PC-9 (cell line): ENCODE measurements around the gene ABAT. TPM values are rescaled to one million over a fixed set of nuclear protein-coding genes. Genes with fewer than 3 reads are reported as not detected.

ENCODE experiments used
- BruUV-seq: library from RNA; stranded (reverse); fragments of 400-500 nt; replicated peaks from 2 replicates; lab custom pipeline; 2021; lab: Mats Ljungman, UMichigan
- CTCF ChIA-PET: fragments of 300-600 bp; sonication (Branson Sonifier 250); formaldehyde crosslinking; loops from one replicate; lab custom pipeline; 2022; ENCODE audit warnings: antibody characterized with exemption; lab: Charles Lee
- POLR2A ChIA-PET: fragments of 300-600 bp; sonication (Branson Sonifier 250); formaldehyde crosslinking; loops from one replicate; lab custom pipeline; 2022; ENCODE audit warnings: antibody characterized with exemption; ENCODE audit not compliant: unreplicated experiment; lab: Charles Lee
- DNase-seq, 2 experiments: peaks; one replicate each; pipeline versions ENCODE4 v3.0.0 to v3.0.0-alpha.2; 2015 to 2022; ENCODE audit warnings: mixed read lengths in 1 of 2
- H2AFZ ChIP-seq: fragments of 200-600 bp; sonication (generic); 2 replicates; pipeline ENCODE4 v1.8.1; 2017; ENCODE audit warnings: antibody characterized with exemption
- H3F3A ChIP-seq: fragments of 200-600 bp; sonication (generic); 2 replicates; pipeline ENCODE4 v1.8.1; 2017; ENCODE audit warnings: antibody characterized with exemption, mild to moderate bottlenecking, low read depth; ENCODE audit not compliant: insufficient read depth
- H3K27ac ChIP-seq: fragments of 200-600 bp; sonication (generic); 2 replicates; pipeline ENCODE4 v1.6.1; 2016; ENCODE audit warnings: mixed run types
- H3K27me3 ChIP-seq: fragments of 200-600 bp; sonication (generic); 2 replicates; pipeline ENCODE4 v1.6.1; 2016; ENCODE audit warnings: low read depth, mixed run types; ENCODE audit not compliant: insufficient read depth
- H3K36me3 ChIP-seq: fragments of 200-600 bp; sonication (generic); 2 replicates; pipeline ENCODE4 v1.6.1; 2016; ENCODE audit warnings: low read depth, mixed run types
- H3K4me1 ChIP-seq: fragments of 200-600 bp; sonication (generic); replicated peaks from 2 replicates; pipeline ENCODE4 v1.6.1; 2016; ENCODE audit warnings: mixed run types; ENCODE audit not compliant: insufficient read depth
- H3K4me2 ChIP-seq: fragments of 200-600 bp; sonication (generic); 2 replicates; pipeline ENCODE4 v1.6.1; 2017; ENCODE audit warnings: mixed run types
- H3K4me3 ChIP-seq: fragments of 200-600 bp; sonication (generic); 2 replicates; pipeline ENCODE4 v1.6.1; 2016; ENCODE audit warnings: mixed run types
- H3K79me2 ChIP-seq: fragments of 200-600 bp; sonication (generic); 2 replicates; pipeline ENCODE4 v1.6.1; 2017; ENCODE audit warnings: low read depth, mixed run types
- H3K9me2 ChIP-seq: fragments of 200-600 bp; sonication (generic); 2 replicates; pipeline ENCODE4 v1.8.1; 2017; ENCODE audit warnings: mild to moderate bottlenecking; ENCODE audit not compliant: insufficient read depth
- H3K9me3 ChIP-seq: fragments of 200-600 bp; sonication (generic); 2 replicates; pipeline ENCODE4 v1.8.1; 2016; ENCODE audit warnings: low read depth; ENCODE audit not compliant: insufficient read depth
- H4K20me1 ChIP-seq: fragments of 200-600 bp; sonication (generic); 2 replicates; pipeline ENCODE4 v1.8.1; 2017; ENCODE audit not compliant: insufficient read depth
- EZH2 ChIP-seq: fragments of 200-600 bp; sonication (generic); IDR thresholded peaks from 2 replicates; pipeline ENCODE4 v1.8.0; 2017; ENCODE audit warnings: antibody characterized with exemption, low read depth
- intact Hi-C: fragments of 100-400 bp; cut with micrococcal nuclease; formaldehyde crosslinking; loops from one replicate; pipeline ENCODE4 v1.10.0; 2022; ENCODE audit not compliant: unreplicated experiment
- total RNA-seq: library from RNA; stranded (reverse); gene quantifications from 2 replicates; pipeline ENCODE4 v1.2.3, GENCODE V29; 2021
- TF ChIP-seq, protein P1 (sequence below): fragments of 200-600 bp; sonication (generic); conservative IDR thresholded peaks from 2 replicates; pipeline ENCODE4 v1.6.1; 2017; ENCODE audit warnings: mixed run types, antibody characterized with exemption, mild to moderate bottlenecking, moderate library complexity

The ABAT gene
- total RNA-seq, 1 experiment from 2014 or later = 12.9 TPM

DNA sequence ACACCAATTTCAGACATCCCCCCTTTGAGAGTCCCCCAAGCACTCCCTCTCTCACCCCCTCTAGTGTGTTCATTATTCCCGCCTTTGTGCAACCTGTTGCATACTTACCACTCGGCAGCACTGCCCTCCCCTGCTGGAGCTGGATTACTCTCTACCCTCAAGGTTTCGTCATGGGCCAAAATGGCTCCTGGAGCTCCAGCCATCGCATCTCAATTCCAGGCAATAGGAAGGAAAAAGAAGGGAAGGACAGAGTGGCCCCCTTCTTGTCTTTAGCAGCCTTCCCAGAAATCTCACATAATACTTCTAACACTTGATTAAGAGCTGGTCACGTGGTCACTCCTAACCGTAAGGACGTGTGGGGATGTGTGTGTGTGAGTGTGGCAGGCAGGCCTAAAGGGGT, 102.8 kb downstream of the ABAT start:
- ChIA-PET POLR2A (interaction anchor here (0.6 kb wide), 1 partner anchor 232 kb away, joined by 6 read pairs; no protein-coding TSS in a partner anchor), CTCF (no interaction called here)
- DNase-seq = no peak
- no peaks in the 10 kb centered on the region for H3K27me3 ChIP-seq
- peaks cover 9% of the 10 kb centered on the region for H3F3A ChIP-seq
- no peak overlapping the region for H3K4me3 ChIP-seq
- H4K20me1 ChIP-seq = no peaks in the 10 kb centered on the region
- H3K9me2 ChIP-seq = no peaks in the 10 kb centered on the region
- BruUV-seq = no TSS peak
- no peak overlapping the region for H2AFZ ChIP-seq
- H3K36me3 ChIP-seq = no peaks in the 10 kb centered on the region
- peaks cover 9% of the 10 kb centered on the region for H3K4me1 ChIP-seq
- no peak for TF ChIP-seq EZH2
- TF ChIP-seq, protein P1, sequence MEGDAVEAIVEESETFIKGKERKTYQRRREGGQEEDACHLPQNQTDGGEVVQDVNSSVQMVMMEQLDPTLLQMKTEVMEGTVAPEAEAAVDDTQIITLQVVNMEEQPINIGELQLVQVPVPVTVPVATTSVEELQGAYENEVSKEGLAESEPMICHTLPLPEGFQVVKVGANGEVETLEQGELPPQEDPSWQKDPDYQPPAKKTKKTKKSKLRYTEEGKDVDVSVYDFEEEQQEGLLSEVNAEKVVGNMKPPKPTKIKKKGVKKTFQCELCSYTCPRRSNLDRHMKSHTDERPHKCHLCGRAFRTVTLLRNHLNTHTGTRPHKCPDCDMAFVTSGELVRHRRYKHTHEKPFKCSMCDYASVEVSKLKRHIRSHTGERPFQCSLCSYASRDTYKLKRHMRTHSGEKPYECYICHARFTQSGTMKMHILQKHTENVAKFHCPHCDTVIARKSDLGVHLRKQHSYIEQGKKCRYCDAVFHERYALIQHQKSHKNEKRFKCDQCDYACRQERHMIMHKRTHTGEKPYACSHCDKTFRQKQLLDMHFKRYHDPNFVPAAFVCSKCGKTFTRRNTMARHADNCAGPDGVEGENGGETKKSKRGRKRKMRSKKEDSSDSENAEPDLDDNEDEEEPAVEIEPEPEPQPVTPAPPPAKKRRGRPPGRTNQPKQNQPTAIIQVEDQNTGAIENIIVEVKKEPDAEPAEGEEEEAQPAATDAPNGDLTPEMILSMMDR = no peak
- no peak overlapping the region for H3K4me2 ChIP-seq
- H3K27ac ChIP-seq = no peak overlapping the region
- H3K9me3 ChIP-seq = no peaks in the 10 kb centered on the region
- intact Hi-C loops = no loop called here
- H3K79me2 ChIP-seq = no peaks in the 10 kb centered on the region

DNA sequence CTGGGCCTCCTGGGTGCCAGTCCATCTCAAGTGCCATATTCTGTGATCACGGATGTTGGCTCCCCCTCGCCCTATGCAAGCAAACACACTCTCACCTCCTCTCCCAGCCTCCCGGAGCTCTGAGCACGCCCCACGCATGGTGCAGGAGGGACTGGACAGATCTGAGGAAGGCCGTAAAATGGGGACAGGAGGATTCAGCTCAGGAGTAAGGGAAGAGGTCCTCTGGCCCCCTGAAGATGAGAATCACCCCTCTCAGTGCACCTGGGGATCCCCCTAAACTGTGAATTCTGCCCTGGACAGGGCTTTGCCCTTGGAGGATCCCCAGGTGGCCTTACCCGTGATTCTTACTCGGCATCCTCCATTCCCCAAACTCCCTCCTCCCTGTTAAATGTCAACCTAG, 107.4 kb downstream of the ABAT start:
- Histone ChIP-seq H4K20me1 (no peaks in the 10 kb centered on the region), H3K4me2 (no peak overlapping the region), H3K27ac (no peak overlapping the region), H2AFZ (no peak overlapping the region), H3K4me1 (no peaks in the 10 kb centered on the region), H3K27me3 (no peaks in the 10 kb centered on the region), H3K79me2 (no peaks in the 10 kb centered on the region), H3K4me3 (no peak overlapping the region), H3K36me3 (no peaks in the 10 kb centered on the region), H3K9me3 (no peaks in the 10 kb centered on the region), H3K9me2 (no peaks in the 10 kb centered on the region), H3F3A (no peaks in the 10 kb centered on the region)
- BruUV-seq = no TSS peak
- CTCF ChIA-PET = no interaction called here
- POLR2A ChIA-PET = no interaction called here
- intact Hi-C loops = no loop called here
- TF ChIP-seq EZH2 = no peak
- TF ChIP-seq, protein P1 = no peak
- DNase-seq = no peak

DNA sequence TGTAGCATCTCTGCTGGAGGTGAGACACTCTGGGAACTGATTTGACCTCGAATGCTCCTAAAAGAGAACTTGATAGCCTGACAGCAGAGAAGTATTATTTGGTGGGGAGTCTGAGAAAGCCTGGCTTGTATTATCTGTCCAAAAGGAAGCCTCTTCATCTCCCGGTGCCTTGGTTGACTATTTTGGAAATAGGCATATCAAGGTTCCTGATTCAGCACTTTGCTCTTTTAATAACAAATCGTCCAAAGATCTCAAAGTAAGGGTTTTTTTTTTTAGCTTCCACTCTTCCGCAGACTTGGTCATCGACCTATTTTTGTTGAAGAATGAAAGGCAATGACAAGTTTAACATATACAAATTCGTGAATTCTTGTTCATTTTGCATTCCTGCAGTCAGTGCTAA, 108.3 kb downstream of the ABAT start:
- H3K27me3 ChIP-seq = no peaks in the 10 kb centered on the region
- no peak overlapping the region for H2AFZ ChIP-seq
- ChIA-PET CTCF (interaction anchor here (0.6 kb wide), 1 partner anchor 119 kb away, joined by 3 read pairs; no protein-coding TSS in a partner anchor), POLR2A (no interaction called here)
- H3K36me3 ChIP-seq = no peaks in the 10 kb centered on the region
- H3K27ac ChIP-seq = no peak overlapping the region
- no TSS peak for BruUV-seq
- H3F3A ChIP-seq = no peaks in the 10 kb centered on the region
- no peaks in the 10 kb centered on the region for H3K4me1 ChIP-seq
- no peak for DNase-seq
- no peaks in the 10 kb centered on the region for H4K20me1 ChIP-seq
- no peak overlapping the region for H3K4me2 ChIP-seq
- H3K9me2 ChIP-seq = no peaks in the 10 kb centered on the region
- no peaks in the 10 kb centered on the region for H3K79me2 ChIP-seq
- intact Hi-C loops = no loop called here
- H3K9me3 ChIP-seq = no peaks in the 10 kb centered on the region
- no peak overlapping the region for H3K4me3 ChIP-seq
- TF ChIP-seq EZH2 = no peak
- TF ChIP-seq, protein P1 = no peak
